ENCODE results near the gene PXK. TPM values are rescaled to one million over a fixed set of nuclear protein-coding genes. Genes with fewer than 3 reads are reported as not detected.
A peak's percentile ranks its signal among the peaks of the same experiment; 100 is the strongest.
"Not testable (repeated sequence)": the region's sequence is repeated elsewhere in the genome, so short reads cannot be mapped to it uniquely, and the experiment has no call there.

PXK gene
- total RNA-seq, 1 donor = 57.9 TPM

GRCh38 chr3:58336135-58336882 lies 3.6 kb downstream of the PXK start:
- TF ChIP-seq CTCF (IDR thresholded peaks at IDR 0.05; ENCODE audit: insufficient read depth, low read depth, low read length) = no peak
- H3K4me3 ChIP-seq (ENCODE audit: low read depth, low read length) = no peak overlapping the region
- peak; percentile 81 for DNase-seq (ENCODE audit: low read depth)

- no peak for TF ChIP-seq CTCF (IDR thresholded peaks at IDR 0.05; ENCODE audit: insufficient read depth, low read depth, low read length)
- no peak for DNase-seq (ENCODE audit: low read depth)
- H3K4me3 ChIP-seq (ENCODE audit: low read depth, low read length) = no peak overlapping the region
Measured at GRCh38 chr3:58337190-58337589, 4.5 kb downstream of the PXK start.

GRCh38 chr3:58339146-58339545 lies 6.5 kb downstream of the PXK start:
- not testable (repeated sequence) for DNase-seq (ENCODE audit: low read depth)

GRCh38 chr3:58340594-58341244 lies 8.0 kb downstream of the PXK start:
- no peak for TF ChIP-seq CTCF (IDR thresholded peaks at IDR 0.05; ENCODE audit: insufficient read depth, low read depth, low read length)

More at GRCh38 chr3:58339146-58339545, 6.5 kb downstream of the PXK start:
- not testable (repeated sequence) for H3K4me3 ChIP-seq (ENCODE audit: low read depth, low read length)

GRCh38 chr3:58341376-58341775 lies 8.7 kb downstream of the PXK start:
- no peak for TF ChIP-seq CTCF (IDR thresholded peaks at IDR 0.05; ENCODE audit: insufficient read depth, low read depth, low read length)
- no peak for DNase-seq (ENCODE audit: low read depth)
- H3K4me3 ChIP-seq (ENCODE audit: low read depth, low read length) = no peak overlapping the region

More at GRCh38 chr3:58340594-58341244, 8.0 kb downstream of the PXK start:
- DNase-seq (ENCODE audit: low read depth) = no peak
- H3K4me3 ChIP-seq (ENCODE audit: low read depth, low read length) = no peak overlapping the region

- H3K4me3 ChIP-seq (ENCODE audit: low read depth, low read length) = no peak overlapping the region
- DNase-seq (ENCODE audit: low read depth) = no peak
- TF ChIP-seq CTCF (IDR thresholded peaks at IDR 0.05; ENCODE audit: insufficient read depth, low read depth, low read length) = no peak
Measured at GRCh38 chr3:58342676-58343075, 10.0 kb downstream of the PXK start.

GRCh38 chr3:58345457-58345856 lies 12.8 kb downstream of the PXK start:
- no peak overlapping the region for H3K4me3 ChIP-seq (ENCODE audit: low read depth, low read length)
- no peak for TF ChIP-seq CTCF (IDR thresholded peaks at IDR 0.05; ENCODE audit: insufficient read depth, low read depth, low read length)
- no peak for DNase-seq (ENCODE audit: low read depth)

Measured in fibroblast of villous mesenchyme (primary cell).